Measurements from ENCODE around the gene MAZ. TPM values are rescaled to one million over a fixed set of nuclear protein-coding genes. Genes with fewer than 3 reads are reported as not detected.

Gene MAZ
- total RNA-seq, 1 donor from 2014 or later: 146 TPM

DNA sequence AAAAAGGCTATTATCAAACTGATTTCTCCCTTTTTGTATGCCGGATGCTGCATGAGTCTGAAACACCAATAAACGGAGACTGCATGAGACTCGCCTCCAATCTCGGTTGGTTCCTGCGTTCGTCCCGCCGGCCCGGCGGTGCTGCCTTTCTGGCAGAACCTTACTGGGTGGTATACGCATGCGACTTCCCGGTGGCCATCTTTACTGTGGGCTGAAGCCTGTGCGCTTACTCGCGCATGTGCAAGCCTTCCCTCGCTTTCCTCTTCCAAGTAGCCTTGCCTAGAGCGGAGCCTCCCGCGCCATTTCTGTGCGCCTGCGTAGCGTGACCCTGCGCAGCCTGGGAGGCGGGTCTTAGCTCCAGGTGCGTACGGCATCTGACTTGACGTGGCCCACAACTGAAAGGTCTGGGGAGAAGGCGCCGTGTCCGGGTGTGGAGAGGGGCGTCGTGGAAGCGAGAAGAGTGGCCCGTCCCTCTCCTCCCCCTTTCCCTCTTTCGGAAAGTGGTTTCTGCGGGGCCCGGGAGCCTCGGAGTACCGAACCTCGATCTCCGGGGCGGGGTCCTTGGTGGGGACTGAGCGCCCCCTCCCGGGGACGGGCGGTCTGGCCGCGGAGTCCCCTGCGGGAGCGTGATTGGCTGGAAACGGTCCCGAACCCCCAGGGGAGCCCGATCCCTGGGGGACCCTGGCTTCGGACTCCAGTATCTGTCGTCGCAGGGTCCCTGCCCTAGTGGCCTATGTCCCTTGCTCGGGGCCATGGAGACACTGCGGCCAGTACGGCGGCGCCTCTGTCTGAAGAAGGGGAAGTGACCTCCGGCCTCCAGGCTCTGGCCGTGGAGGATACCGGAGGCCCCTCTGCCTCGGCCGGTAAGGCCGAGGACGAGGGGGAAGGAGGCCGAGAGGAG lies 9.7 kb downstream of the MAZ start, which contains the start of gene PAGR1:
Gene PAGR1, plus strand, starts transcription at position 360 of the 901 bp plus-strand sequence. Its CDS starts 374 bp downstream, at position 734.
- Histone ChIP-seq H3K4me1 (peaks cover 0 to 39% of the 10 kb centered on the region in 2 donors), H3K9me3 (no peaks in the 10 kb centered on the region), H3K27me3 (no peaks in the 10 kb centered on the region), H3K4me3 (peak within 1 kb of the TSS; percentile 62 to 70), H3K36me3 (peaks cover 0 to 18% of the 10 kb centered on the region in 2 donors), H3K27ac (peak within 1 kb of the TSS; percentile 88 to 94)
- peak; percentile 96 to 100 for DNase-seq (ENCODE audit: low spot score in 2 of 2)
- intact Hi-C loops (cut with DNase I): loop anchor here (1.0 to 10.0 kb wide), 4 partner anchors 9 to 559 kb away; partner anchors contain the start of genes KIF22, MYL11 and TBC1D10B
- TF ChIP-seq, protein P1, sequence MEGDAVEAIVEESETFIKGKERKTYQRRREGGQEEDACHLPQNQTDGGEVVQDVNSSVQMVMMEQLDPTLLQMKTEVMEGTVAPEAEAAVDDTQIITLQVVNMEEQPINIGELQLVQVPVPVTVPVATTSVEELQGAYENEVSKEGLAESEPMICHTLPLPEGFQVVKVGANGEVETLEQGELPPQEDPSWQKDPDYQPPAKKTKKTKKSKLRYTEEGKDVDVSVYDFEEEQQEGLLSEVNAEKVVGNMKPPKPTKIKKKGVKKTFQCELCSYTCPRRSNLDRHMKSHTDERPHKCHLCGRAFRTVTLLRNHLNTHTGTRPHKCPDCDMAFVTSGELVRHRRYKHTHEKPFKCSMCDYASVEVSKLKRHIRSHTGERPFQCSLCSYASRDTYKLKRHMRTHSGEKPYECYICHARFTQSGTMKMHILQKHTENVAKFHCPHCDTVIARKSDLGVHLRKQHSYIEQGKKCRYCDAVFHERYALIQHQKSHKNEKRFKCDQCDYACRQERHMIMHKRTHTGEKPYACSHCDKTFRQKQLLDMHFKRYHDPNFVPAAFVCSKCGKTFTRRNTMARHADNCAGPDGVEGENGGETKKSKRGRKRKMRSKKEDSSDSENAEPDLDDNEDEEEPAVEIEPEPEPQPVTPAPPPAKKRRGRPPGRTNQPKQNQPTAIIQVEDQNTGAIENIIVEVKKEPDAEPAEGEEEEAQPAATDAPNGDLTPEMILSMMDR (IDR thresholded peaks at IDR 0.05): peak; percentile 82 to 91 (median 90)

DNA sequence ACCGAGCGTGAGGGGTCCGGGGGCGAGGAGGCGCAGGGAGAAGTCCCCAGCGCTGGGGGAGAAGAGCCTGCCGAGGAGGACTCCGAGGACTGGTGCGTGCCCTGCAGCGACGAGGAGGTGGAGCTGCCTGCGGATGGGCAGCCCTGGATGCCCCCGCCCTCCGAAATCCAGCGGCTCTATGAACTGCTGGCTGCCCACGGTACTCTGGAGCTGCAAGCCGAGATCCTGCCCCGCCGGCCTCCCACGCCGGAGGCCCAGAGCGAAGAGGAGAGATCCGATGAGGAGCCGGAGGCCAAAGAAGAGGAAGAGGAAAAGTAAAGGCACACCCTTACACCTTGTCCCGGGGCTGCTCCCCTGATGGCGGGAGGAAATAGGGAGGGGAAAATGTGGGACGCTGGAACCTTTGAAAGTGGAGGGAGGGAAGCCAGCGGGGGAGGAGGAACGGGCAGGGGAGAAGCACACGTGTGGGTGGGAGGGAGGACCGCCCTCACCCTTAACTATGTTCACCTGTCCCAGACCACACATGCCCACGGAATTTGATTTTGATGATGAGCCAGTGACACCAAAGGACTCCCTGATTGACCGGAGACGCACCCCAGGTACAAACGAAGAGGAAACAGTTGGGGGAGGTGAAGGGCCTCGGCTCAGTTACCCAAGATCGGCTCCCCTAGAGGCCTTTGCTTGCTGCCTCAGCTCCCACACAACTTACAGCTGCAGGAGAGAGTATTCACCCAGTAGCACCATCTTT lies 10.5 kb downstream of the MAZ start:
- H3K4me3 ChIP-seq: peak overlapping the region; percentile 62 to 70

DNA sequence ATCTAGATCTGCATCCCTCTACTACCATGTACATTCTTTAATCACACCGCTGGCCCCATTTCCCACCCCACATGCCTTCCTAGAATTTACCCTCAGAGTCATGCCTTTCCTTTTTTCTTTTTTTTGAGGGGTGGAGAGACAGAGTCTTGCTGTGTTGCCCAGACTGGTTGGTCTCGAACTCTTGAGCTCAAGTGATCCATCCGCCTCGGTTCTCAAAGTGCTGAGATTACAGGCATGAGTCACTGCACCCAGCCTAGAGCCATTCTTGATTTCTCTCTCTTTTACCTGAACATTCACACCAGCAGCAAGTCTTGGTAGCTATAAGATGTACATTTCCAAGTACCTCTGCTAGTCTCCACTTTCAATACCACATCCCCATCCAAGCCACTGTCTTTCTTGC lies 11.8 kb downstream of the MAZ start:
- no peak overlapping the region for H3K27ac ChIP-seq
- no peak overlapping the region for H3K4me3 ChIP-seq
- DNase-seq (ENCODE audit: low spot score in 2 of 2): no peak
- intact Hi-C loops (cut with DNase I): loop anchor here (10.0 kb wide), 1 partner anchor 557 kb away; the partner anchor contains the start of genes MYL11 and TBC1D10B
- peaks cover 0 to 18% of the 10 kb centered on the region in 2 donors for H3K36me3 ChIP-seq
- H3K27me3 ChIP-seq: no peaks in the 10 kb centered on the region
- H3K4me1 ChIP-seq: peaks cover 16 to 45% of the 10 kb centered on the region in 2 donors
- TF ChIP-seq, protein P1 (IDR thresholded peaks at IDR 0.05): no peak
- no peaks in the 10 kb centered on the region for H3K9me3 ChIP-seq

More for the DNA sequence above, 10.5 kb downstream of the MAZ start:
- Histone ChIP-seq H3K36me3 (peaks cover 0 to 18% of the 10 kb centered on the region in 2 donors), H3K4me1 (peaks cover 6 to 39% of the 10 kb centered on the region in 2 donors), H3K9me3 (no peaks in the 10 kb centered on the region), H3K27ac (peak overlapping the region; percentile 88 to 94), H3K27me3 (no peaks in the 10 kb centered on the region)
- TF ChIP-seq, protein P1 (IDR thresholded peaks at IDR 0.05): no peak
- DNase-seq (ENCODE audit: low spot score in 2 of 2): peak in 1 of 2 donors; percentile 83
- intact Hi-C loops (cut with DNase I): loop anchor here (1.0 to 10.0 kb wide), 4 partner anchors 10 to 558 kb away; partner anchors contain the start of genes KIF22, MYL11 and TBC1D10B

DNA sequence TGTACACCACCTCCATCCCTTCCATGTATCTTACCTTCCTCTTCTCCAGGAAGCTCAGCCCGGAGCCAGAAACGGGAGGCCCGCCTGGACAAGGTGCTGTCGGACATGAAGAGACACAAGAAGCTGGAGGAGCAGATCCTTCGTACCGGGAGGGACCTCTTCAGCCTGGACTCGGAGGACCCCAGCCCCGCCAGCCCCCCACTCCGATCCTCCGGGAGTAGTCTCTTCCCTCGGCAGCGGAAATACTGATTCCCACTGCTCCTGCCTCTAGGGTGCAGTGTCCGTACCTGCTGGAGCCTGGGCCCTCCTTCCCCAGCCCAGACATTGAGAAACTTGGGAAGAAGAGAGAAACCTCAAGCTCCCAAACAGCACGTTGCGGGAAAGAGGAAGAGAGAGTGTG lies 13.2 kb downstream of the MAZ start:
- DNase-seq (ENCODE audit: low spot score in 2 of 2): no peak
- Histone ChIP-seq H3K9me3 (no peaks in the 10 kb centered on the region), H3K27me3 (no peaks in the 10 kb centered on the region), H3K4me3 (peak overlapping the region; percentile 54 to 76), H3K4me1 (peaks cover 19 to 44% of the 10 kb centered on the region in 2 donors), H3K27ac (peak overlapping the region in 1 of 2 donors; percentile 92), H3K36me3 (peaks cover 0 to 18% of the 10 kb centered on the region in 2 donors)
- intact Hi-C loops (cut with DNase I): loop anchor here (10.0 kb wide), 1 partner anchor 555 kb away; the partner anchor contains the start of genes MYL11 and TBC1D10B
- TF ChIP-seq, protein P1 (IDR thresholded peaks at IDR 0.05): no peak

DNA sequence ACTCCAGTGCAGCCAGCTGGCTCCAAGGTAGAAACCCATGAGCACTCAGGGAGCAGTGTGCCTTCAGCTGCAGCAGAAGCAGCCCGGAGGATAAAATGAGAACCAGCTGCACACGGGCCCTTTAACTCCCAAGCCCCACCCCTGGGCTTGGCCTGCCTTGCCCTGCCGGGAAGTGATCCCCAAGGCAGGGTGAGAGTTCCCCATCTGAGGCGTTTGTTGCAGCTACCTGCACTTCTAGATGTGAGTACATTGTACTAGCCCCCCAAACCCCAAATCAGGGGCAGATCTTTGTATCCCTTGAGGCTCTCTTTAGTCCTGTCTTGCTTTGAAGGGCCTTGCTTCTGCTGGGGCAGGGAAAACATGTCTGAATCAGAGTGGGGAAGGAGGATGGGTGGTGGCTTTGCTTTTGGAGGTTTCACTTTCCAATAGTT lies 14.0 kb downstream of the MAZ start, which contains the start of gene MVP:
Gene MVP, plus strand, starts transcription at position 192 of the 431 bp plus-strand sequence. CDS start 10,088 bp downstream, outside the sequence.
- peak in 1 of 2 donors; percentile 88 for DNase-seq (ENCODE audit: low spot score in 2 of 2)
- Histone ChIP-seq H3K27ac (peak within 1 kb of the TSS; percentile 90 to 92), H3K36me3 (peaks cover 0 to 18% of the 10 kb centered on the region in 2 donors), H3K9me3 (no peaks in the 10 kb centered on the region), H3K27me3 (no peaks in the 10 kb centered on the region), H3K4me1 (peaks cover 23 to 44% of the 10 kb centered on the region in 2 donors), H3K4me3 (peak within 1 kb of the TSS; percentile 54 to 76)
- TF ChIP-seq, protein P1 (IDR thresholded peaks at IDR 0.05): no peak
- intact Hi-C loops (cut with DNase I): loop anchor here (1.0 to 5.0 kb wide), 3 partner anchors 43 to 247 kb away; partner anchors contain the start of genes ALDOA, CDIPT, HIRIP3 and INO80E

All from ascending aorta (tissue), 2 donors.